ENCODE results near the gene INAVA. TPM values are rescaled to one million over a fixed set of nuclear protein-coding genes. Genes with fewer than 3 reads are reported as not detected.
A peak's percentile ranks its signal among the peaks of the same experiment; 100 is the strongest.

INAVA gene, protein sequence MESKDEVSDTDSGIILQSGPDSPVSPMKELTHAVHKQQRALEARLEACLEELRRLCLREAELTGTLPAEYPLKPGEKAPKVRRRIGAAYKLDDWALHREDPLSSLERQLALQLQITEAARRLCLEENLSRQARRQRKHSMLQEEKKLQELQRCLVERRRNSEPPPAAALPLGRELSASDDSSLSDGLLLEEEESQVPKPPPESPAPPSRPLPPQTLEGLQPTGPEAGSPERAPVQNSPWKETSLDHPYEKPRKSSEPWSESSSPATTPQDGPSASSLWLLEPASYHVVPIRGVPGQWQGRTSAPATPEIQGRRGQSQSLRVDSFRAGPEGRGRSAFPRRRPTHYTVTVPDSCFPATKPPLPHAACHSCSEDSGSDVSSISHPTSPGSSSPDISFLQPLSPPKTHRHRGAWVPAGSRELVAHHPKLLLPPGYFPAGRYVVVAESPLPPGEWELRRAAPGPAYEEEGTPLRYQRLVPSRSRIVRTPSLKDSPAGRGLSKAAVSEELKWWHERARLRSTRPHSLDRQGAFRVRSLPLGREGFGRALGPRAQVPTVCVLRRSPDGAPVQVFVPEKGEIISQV
- total RNA-seq: 185 and 292 TPM in 2 replicates

DNA sequence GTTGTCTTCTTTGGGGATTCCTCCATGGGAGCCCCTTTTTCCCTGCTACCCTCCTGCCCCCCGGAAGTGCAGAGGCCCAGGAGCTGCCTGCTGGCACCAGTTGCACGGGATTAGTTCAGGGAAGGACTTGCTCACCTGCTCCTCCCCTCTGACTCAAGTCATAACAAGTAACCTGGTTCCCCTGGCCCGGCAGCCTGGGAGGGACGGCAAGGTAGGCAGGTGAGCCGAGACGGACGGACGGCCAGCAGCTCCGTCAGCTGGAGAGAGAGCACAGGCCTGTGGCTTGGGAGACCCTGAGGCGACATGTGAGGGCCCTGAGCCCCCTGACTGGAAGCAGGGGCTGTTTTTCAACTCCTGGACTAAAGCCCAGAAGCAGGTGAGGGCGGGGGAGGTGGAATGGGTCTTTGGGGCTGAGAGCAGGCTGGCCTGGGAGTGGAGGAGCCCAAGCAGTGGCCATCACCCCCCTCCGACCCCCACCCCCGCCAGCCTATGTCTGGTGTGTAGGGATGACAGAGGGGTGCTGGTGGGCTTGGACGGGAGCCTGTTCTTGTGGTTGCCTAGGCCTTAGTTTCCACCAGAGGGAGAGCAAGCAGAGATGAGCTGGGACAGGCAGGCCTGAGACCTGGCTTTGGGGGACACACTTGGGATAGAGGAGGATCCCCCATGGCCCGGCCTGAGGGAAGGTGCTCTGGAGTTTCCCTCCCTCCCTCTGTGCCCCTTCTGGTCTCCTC lies at the start of gene INAVA:
Gene INAVA, plus strand, starts transcription at position 189 of the 731 bp plus-strand sequence. CDS start 3,501 bp downstream, outside the sequence.
- H3K27me3 ChIP-seq (ENCODE audit: control insufficient read depth, insufficient read depth, low read length): no peaks in the 10 kb centered on the region
- no peak for DNase-seq (ENCODE audit: low read depth)

DNA sequence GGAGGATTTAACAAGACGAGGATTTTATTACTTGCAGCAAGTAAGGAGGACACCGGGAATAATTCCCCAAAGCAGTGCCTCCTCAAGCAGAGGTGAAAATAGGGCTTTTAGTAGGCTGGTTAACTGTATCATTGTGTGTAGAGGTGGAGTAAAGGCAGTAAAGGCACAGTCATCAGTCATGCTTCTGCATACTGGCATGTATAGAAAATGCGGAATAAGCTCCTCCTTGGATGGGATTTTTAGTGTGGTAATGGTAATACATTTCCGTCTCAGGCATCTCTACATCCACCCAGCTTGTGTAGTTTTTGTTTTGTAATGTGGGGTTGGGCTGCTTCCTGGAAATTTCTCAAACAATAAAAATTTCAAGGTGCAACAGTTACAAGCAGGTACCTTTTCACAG lies 49.3 kb upstream of the INAVA start:
- H3K4me3 ChIP-seq (ENCODE audit: low read depth, low read length): no peak overlapping the region
- H3K36me3 ChIP-seq (ENCODE audit: control insufficient read depth, insufficient read depth, low read length): no peaks in the 10 kb centered on the region
- TF ChIP-seq, protein P1, sequence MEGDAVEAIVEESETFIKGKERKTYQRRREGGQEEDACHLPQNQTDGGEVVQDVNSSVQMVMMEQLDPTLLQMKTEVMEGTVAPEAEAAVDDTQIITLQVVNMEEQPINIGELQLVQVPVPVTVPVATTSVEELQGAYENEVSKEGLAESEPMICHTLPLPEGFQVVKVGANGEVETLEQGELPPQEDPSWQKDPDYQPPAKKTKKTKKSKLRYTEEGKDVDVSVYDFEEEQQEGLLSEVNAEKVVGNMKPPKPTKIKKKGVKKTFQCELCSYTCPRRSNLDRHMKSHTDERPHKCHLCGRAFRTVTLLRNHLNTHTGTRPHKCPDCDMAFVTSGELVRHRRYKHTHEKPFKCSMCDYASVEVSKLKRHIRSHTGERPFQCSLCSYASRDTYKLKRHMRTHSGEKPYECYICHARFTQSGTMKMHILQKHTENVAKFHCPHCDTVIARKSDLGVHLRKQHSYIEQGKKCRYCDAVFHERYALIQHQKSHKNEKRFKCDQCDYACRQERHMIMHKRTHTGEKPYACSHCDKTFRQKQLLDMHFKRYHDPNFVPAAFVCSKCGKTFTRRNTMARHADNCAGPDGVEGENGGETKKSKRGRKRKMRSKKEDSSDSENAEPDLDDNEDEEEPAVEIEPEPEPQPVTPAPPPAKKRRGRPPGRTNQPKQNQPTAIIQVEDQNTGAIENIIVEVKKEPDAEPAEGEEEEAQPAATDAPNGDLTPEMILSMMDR (IDR thresholded peaks at IDR 0.05; ENCODE audit: insufficient read depth, low read length, poor library complexity, severe bottlenecking): no peak
- H3K27me3 ChIP-seq (ENCODE audit: control insufficient read depth, insufficient read depth, low read length): no peaks in the 10 kb centered on the region
- DNase-seq (ENCODE audit: low read depth): no peak

More for the DNA sequence above, at the start of gene INAVA:
- Histone ChIP-seq H3K4me3 (ENCODE audit: low read depth, low read length) (peak within 1 kb of the TSS; percentile 46), H3K36me3 (ENCODE audit: control insufficient read depth, insufficient read depth, low read length) (no peaks in the 10 kb centered on the region)
- TF ChIP-seq, protein P1 (IDR thresholded peaks at IDR 0.05; ENCODE audit: insufficient read depth, low read length, poor library complexity, severe bottlenecking): peak; percentile 35

DNA sequence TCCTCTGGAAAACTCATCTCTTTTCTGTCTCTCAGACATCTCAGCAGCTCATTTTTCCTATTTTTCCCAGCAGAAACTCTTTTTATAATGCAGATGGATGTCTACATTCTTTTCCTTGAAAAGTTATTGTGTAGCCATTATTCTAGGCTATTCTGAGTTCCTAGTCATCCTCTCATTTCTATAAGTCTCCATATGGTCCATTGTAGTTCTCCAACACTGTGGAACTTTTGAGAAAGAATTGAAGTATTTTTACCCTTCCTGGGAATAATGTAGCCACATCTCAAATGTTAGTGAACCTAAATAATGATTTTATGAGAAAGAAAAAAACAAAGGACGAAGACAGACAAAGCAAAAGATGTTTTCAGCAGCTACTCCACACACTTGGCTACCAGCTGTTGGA lies 48.3 kb upstream of the INAVA start:
- no peak overlapping the region for H3K4me3 ChIP-seq (ENCODE audit: low read depth, low read length)
- no peak for DNase-seq (ENCODE audit: low read depth)
- H3K27me3 ChIP-seq (ENCODE audit: control insufficient read depth, insufficient read depth, low read length): no peaks in the 10 kb centered on the region
- TF ChIP-seq, protein P1 (IDR thresholded peaks at IDR 0.05; ENCODE audit: insufficient read depth, low read length, poor library complexity, severe bottlenecking): no peak
- H3K36me3 ChIP-seq (ENCODE audit: control insufficient read depth, insufficient read depth, low read length): no peaks in the 10 kb centered on the region

DNA sequence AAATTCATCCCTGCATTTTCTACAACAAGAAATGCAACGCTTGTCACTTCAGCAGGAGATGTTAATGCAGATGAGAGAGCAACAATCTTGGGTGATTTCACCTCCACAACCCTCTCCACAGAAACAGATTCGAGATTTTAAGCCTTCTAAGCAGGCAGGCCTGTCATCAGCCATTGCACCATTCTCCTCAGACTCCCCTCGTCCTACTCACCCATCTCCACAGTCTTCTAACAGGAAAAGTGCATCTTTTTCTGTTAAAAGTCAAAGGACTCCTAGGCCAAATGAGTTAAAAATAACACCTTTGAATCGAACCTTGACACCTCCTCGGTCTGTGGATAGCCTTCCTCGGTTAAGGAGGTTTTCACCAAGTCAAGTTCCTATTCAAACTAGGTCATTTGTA lies 45.3 kb upstream of the INAVA start:
- TF ChIP-seq, protein P1 (IDR thresholded peaks at IDR 0.05; ENCODE audit: insufficient read depth, low read length, poor library complexity, severe bottlenecking): no peak
- Histone ChIP-seq H3K36me3 (ENCODE audit: control insufficient read depth, insufficient read depth, low read length) (no peaks in the 10 kb centered on the region), H3K4me3 (ENCODE audit: low read depth, low read length) (no peak overlapping the region), H3K27me3 (ENCODE audit: control insufficient read depth, insufficient read depth, low read length) (no peaks in the 10 kb centered on the region)
- DNase-seq (ENCODE audit: low read depth): no peak

DNA sequence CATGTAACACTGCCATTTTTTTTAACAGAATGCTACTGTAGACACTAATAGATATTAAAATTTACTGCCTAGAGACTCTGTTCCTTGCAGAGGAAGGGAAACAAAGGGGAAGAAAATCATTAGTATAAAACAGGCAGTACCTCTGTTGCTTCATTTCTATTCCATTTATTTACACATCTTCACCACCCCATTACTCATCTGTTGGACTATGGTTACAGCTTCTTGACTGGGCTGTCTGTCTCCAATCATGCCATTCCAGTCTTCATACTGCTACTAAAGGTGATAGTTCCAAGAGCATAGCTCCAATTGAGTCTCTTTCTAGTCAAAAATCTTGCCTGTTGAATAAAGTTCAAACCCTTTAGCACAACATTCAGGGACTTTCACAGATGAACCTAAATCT lies 44.1 kb upstream of the INAVA start:
- TF ChIP-seq, protein P1 (IDR thresholded peaks at IDR 0.05; ENCODE audit: insufficient read depth, low read length, poor library complexity, severe bottlenecking): no peak
- no peak for DNase-seq (ENCODE audit: low read depth)
- no peak overlapping the region for H3K4me3 ChIP-seq (ENCODE audit: low read depth, low read length)
- H3K36me3 ChIP-seq (ENCODE audit: control insufficient read depth, insufficient read depth, low read length): no peaks in the 10 kb centered on the region
- H3K27me3 ChIP-seq (ENCODE audit: control insufficient read depth, insufficient read depth, low read length): no peaks in the 10 kb centered on the region

Data from kidney epithelial cell (primary cell).